Activated naive CD8-positive, alpha-beta T cell treated with anti-CD3 and anti-CD28 coated beads, Interleukin-2, amount 10 ng/mL, durations not matched to agents 7 days and 5 days (primary cell): ENCODE data around the gene PIGK. TPM values are rescaled to one million over a fixed set of nuclear protein-coding genes. Genes with fewer than 3 reads are reported as not detected.

ENCODE experiments used
- ATAC-seq: fragments of 150-1000 bp; cut with Tn5 transposase; one replicate; pipeline ENCODE4 v1.10.0; 2021; ENCODE audit warnings: low read depth, moderate library complexity
- POLR2A ChIA-PET: fragments of 350-600 bp; sonication (Branson Sonifier 250); formaldehyde crosslinking; loops from one replicate; lab custom pipeline; 2021; ENCODE audit warnings: antibody characterized with exemption; lab: Charles Lee
- DNase-seq: peaks from one replicate; pipeline ENCODE4 v3.0.0; 2021
- H3K27ac Mint-ChIP-seq: one replicate; pipeline ENCODE4 v1.8.0; 2022; ENCODE audit warnings: mild to moderate bottlenecking, mixed read lengths
- H3K27me3 Mint-ChIP-seq: one replicate; pipeline ENCODE4 v1.8.0; 2022; ENCODE audit warnings: mild to moderate bottlenecking, moderate library complexity, mixed read lengths
- H3K36me3 Mint-ChIP-seq: one replicate; pipeline ENCODE4 v1.8.0; 2021; ENCODE audit warnings: mild to moderate bottlenecking, mixed read lengths
- H3K4me1 Mint-ChIP-seq: one replicate; pipeline ENCODE4 v1.8.0; 2021; ENCODE audit warnings: mixed read lengths
- H3K4me3 Mint-ChIP-seq: one replicate; pipeline ENCODE4 v1.8.0; 2022; ENCODE audit warnings: mild to moderate bottlenecking, moderate library complexity, mixed read lengths
- H3K9me3 Mint-ChIP-seq: one replicate; pipeline ENCODE4 v1.8.0; 2021; ENCODE audit warnings: mixed read lengths
- total RNA-seq, 2 experiments: library from RNA; stranded (reverse); gene quantifications; one replicate each; pipeline ENCODE4 v1.2.3, GENCODE V29; 2021

Gene PIGK
- total RNA-seq, 2 experiments from 2014 or later = 18.5 to 19.0 TPM

- H3K27ac Mint-ChIP-seq = no peak overlapping the region
- ATAC-seq (no peak), DNase-seq (no peak)
- H3K27me3 Mint-ChIP-seq = no peaks in the 10 kb centered on the region
- POLR2A ChIA-PET = no interaction called here
- no peak overlapping the region for H3K4me3 Mint-ChIP-seq
- H3K4me1 Mint-ChIP-seq = no peaks in the 10 kb centered on the region
- H3K9me3 Mint-ChIP-seq = no peaks in the 10 kb centered on the region
- H3K36me3 Mint-ChIP-seq = peaks cover 11% of the 10 kb centered on the region
These were observed 100.5 kb downstream of the PIGK start for GRCh38 chr1:77118712-77119111.

GRCh38 chr1:77104672-77105071, 114.6 kb downstream of the PIGK start:
- peaks cover 4% of the 10 kb centered on the region for H3K9me3 Mint-ChIP-seq
- POLR2A ChIA-PET = no interaction called here
- H3K27ac Mint-ChIP-seq = no peak overlapping the region
- H3K36me3 Mint-ChIP-seq = peaks cover 7% of the 10 kb centered on the region
- ATAC-seq (no peak), DNase-seq (no peak)
- no peak overlapping the region for H3K4me3 Mint-ChIP-seq
- no peaks in the 10 kb centered on the region for H3K4me1 Mint-ChIP-seq
- H3K27me3 Mint-ChIP-seq = no peaks in the 10 kb centered on the region

- Mint-ChIP-seq H3K27ac (no peak overlapping the region), H3K4me1 (no peaks in the 10 kb centered on the region), H3K36me3 (peaks cover 3% of the 10 kb centered on the region), H3K4me3 (no peak overlapping the region), H3K27me3 (no peaks in the 10 kb centered on the region), H3K9me3 (peaks cover 1% of the 10 kb centered on the region)
- DNase-seq (no peak), ATAC-seq (no peak)
- POLR2A ChIA-PET = no interaction called here
These were observed 115.7 kb downstream of the PIGK start for GRCh38 chr1:77103486-77103885.

GRCh38 chr1:77100875-77101274, 118.4 kb downstream of the PIGK start:
- H3K27ac Mint-ChIP-seq = no peak overlapping the region
- ATAC-seq = no peak
- no peak for DNase-seq
- H3K36me3 Mint-ChIP-seq = peaks cover 7% of the 10 kb centered on the region
- peaks cover 7% of the 10 kb centered on the region for H3K9me3 Mint-ChIP-seq
- H3K27me3 Mint-ChIP-seq = no peaks in the 10 kb centered on the region
- H3K4me3 Mint-ChIP-seq = no peak overlapping the region
- POLR2A ChIA-PET = no interaction called here
- no peaks in the 10 kb centered on the region for H3K4me1 Mint-ChIP-seq

GRCh38 chr1:77096496-77097255, 122.6 kb downstream of the PIGK start:
- ATAC-seq = no peak
- H3K36me3 Mint-ChIP-seq = peaks cover 6% of the 10 kb centered on the region
- POLR2A ChIA-PET = no interaction called here

GRCh38 chr1:77095236-77095635, 124.0 kb downstream of the PIGK start:
- Mint-ChIP-seq H3K27ac (no peak overlapping the region), H3K9me3 (peaks cover 5% of the 10 kb centered on the region), H3K4me3 (no peak overlapping the region), H3K4me1 (no peaks in the 10 kb centered on the region), H3K36me3 (peaks cover 7% of the 10 kb centered on the region), H3K27me3 (no peaks in the 10 kb centered on the region)
- POLR2A ChIA-PET = no interaction called here
- ATAC-seq (no peak), DNase-seq (no peak)

More at GRCh38 chr1:77096496-77097255, 122.6 kb downstream of the PIGK start:
- Mint-ChIP-seq H3K4me1 (no peaks in the 10 kb centered on the region), H3K27ac (no peak overlapping the region), H3K9me3 (peaks cover 5% of the 10 kb centered on the region), H3K27me3 (no peaks in the 10 kb centered on the region), H3K4me3 (no peak overlapping the region)
- no peak for DNase-seq

GRCh38 chr1:77089756-77090155, 129.5 kb downstream of the PIGK start:
- Mint-ChIP-seq H3K4me3 (no peak overlapping the region), H3K27me3 (no peaks in the 10 kb centered on the region), H3K27ac (no peak overlapping the region), H3K36me3 (peaks cover 4% of the 10 kb centered on the region), H3K4me1 (no peaks in the 10 kb centered on the region), H3K9me3 (no peaks in the 10 kb centered on the region)
- POLR2A ChIA-PET = no interaction called here
- no peak for DNase-seq
- ATAC-seq = no peak

GRCh38 chr1:77085109-77085508, 134.1 kb downstream of the PIGK start:
- DNase-seq (no peak), ATAC-seq (no peak)
- Mint-ChIP-seq H3K9me3 (no peaks in the 10 kb centered on the region), H3K4me1 (no peaks in the 10 kb centered on the region), H3K4me3 (no peak overlapping the region), H3K36me3 (peaks cover 5% of the 10 kb centered on the region), H3K27ac (no peak overlapping the region), H3K27me3 (no peaks in the 10 kb centered on the region)
- POLR2A ChIA-PET = no interaction called here

- Mint-ChIP-seq H3K27me3 (no peaks in the 10 kb centered on the region), H3K9me3 (no peaks in the 10 kb centered on the region), H3K27ac (no peak overlapping the region), H3K4me1 (no peaks in the 10 kb centered on the region), H3K4me3 (no peak overlapping the region), H3K36me3 (peaks cover 5% of the 10 kb centered on the region)
- no peak for ATAC-seq
- POLR2A ChIA-PET = no interaction called here
- no peak for DNase-seq
These were observed 134.8 kb downstream of the PIGK start for GRCh38 chr1:77084457-77084856.

- peaks cover 5% of the 10 kb centered on the region for H3K36me3 Mint-ChIP-seq
- peaks cover 3% of the 10 kb centered on the region for H3K27me3 Mint-ChIP-seq
- no peak overlapping the region for H3K27ac Mint-ChIP-seq
- H3K4me3 Mint-ChIP-seq = no peak overlapping the region
- no peaks in the 10 kb centered on the region for H3K9me3 Mint-ChIP-seq
- no peaks in the 10 kb centered on the region for H3K4me1 Mint-ChIP-seq
- POLR2A ChIA-PET = no interaction called here
- DNase-seq (no peak), ATAC-seq (no peak)
These were observed 137.4 kb downstream of the PIGK start for GRCh38 chr1:77081834-77082233.

GRCh38 chr1:77076759-77077158, 142.5 kb downstream of the PIGK start:
- ATAC-seq = no peak
- Mint-ChIP-seq H3K27ac (no peak overlapping the region), H3K27me3 (peaks cover 6% of the 10 kb centered on the region), H3K4me1 (no peaks in the 10 kb centered on the region), H3K4me3 (no peak overlapping the region), H3K9me3 (no peaks in the 10 kb centered on the region), H3K36me3 (no peaks in the 10 kb centered on the region)
- POLR2A ChIA-PET = no interaction called here
- DNase-seq = no peak

- POLR2A ChIA-PET = no interaction called here
- peaks cover 4% of the 10 kb centered on the region for H3K27me3 Mint-ChIP-seq
- H3K27ac Mint-ChIP-seq = no peak overlapping the region
- ATAC-seq (no peak), DNase-seq (no peak)
- peaks cover 2% of the 10 kb centered on the region for H3K4me1 Mint-ChIP-seq
- no peaks in the 10 kb centered on the region for H3K36me3 Mint-ChIP-seq
- H3K9me3 Mint-ChIP-seq = peaks cover 4% of the 10 kb centered on the region
- H3K4me3 Mint-ChIP-seq = no peak overlapping the region
These were observed 151.2 kb downstream of the PIGK start for GRCh38 chr1:77068013-77068412.

GRCh38 chr1:77065693-77066342, 153.4 kb downstream of the PIGK start:
- DNase-seq (no peak), ATAC-seq (no peak)
- H3K27ac Mint-ChIP-seq = no peak overlapping the region
- H3K27me3 Mint-ChIP-seq = peaks cover 10% of the 10 kb centered on the region
- H3K4me3 Mint-ChIP-seq = no peak overlapping the region
- H3K36me3 Mint-ChIP-seq = no peaks in the 10 kb centered on the region
- POLR2A ChIA-PET = no interaction called here
- H3K4me1 Mint-ChIP-seq = peaks cover 2% of the 10 kb centered on the region
- peaks cover 4% of the 10 kb centered on the region for H3K9me3 Mint-ChIP-seq

GRCh38 chr1:77064246-77064645, 155.0 kb downstream of the PIGK start:
- DNase-seq (no peak), ATAC-seq (no peak)
- peaks cover 17% of the 10 kb centered on the region for H3K27me3 Mint-ChIP-seq
- no peaks in the 10 kb centered on the region for H3K36me3 Mint-ChIP-seq
- peaks cover 9% of the 10 kb centered on the region for H3K4me1 Mint-ChIP-seq
- no peak overlapping the region for H3K27ac Mint-ChIP-seq
- POLR2A ChIA-PET = no interaction called here
- H3K4me3 Mint-ChIP-seq = no peak overlapping the region
- peaks cover 4% of the 10 kb centered on the region for H3K9me3 Mint-ChIP-seq
